ENCODE data around the gene CENPI.
"Not testable (repeated sequence)": the region's sequence is repeated elsewhere in the genome, so short reads cannot be mapped to it uniquely, and the experiment has no call there.

Gene CENPI, protein sequence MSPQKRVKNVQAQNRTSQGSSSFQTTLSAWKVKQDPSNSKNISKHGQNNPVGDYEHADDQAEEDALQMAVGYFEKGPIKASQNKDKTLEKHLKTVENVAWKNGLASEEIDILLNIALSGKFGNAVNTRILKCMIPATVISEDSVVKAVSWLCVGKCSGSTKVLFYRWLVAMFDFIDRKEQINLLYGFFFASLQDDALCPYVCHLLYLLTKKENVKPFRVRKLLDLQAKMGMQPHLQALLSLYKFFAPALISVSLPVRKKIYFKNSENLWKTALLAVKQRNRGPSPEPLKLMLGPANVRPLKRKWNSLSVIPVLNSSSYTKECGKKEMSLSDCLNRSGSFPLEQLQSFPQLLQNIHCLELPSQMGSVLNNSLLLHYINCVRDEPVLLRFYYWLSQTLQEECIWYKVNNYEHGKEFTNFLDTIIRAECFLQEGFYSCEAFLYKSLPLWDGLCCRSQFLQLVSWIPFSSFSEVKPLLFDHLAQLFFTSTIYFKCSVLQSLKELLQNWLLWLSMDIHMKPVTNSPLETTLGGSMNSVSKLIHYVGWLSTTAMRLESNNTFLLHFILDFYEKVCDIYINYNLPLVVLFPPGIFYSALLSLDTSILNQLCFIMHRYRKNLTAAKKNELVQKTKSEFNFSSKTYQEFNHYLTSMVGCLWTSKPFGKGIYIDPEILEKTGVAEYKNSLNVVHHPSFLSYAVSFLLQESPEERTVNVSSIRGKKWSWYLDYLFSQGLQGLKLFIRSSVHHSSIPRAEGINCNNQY

DNA sequence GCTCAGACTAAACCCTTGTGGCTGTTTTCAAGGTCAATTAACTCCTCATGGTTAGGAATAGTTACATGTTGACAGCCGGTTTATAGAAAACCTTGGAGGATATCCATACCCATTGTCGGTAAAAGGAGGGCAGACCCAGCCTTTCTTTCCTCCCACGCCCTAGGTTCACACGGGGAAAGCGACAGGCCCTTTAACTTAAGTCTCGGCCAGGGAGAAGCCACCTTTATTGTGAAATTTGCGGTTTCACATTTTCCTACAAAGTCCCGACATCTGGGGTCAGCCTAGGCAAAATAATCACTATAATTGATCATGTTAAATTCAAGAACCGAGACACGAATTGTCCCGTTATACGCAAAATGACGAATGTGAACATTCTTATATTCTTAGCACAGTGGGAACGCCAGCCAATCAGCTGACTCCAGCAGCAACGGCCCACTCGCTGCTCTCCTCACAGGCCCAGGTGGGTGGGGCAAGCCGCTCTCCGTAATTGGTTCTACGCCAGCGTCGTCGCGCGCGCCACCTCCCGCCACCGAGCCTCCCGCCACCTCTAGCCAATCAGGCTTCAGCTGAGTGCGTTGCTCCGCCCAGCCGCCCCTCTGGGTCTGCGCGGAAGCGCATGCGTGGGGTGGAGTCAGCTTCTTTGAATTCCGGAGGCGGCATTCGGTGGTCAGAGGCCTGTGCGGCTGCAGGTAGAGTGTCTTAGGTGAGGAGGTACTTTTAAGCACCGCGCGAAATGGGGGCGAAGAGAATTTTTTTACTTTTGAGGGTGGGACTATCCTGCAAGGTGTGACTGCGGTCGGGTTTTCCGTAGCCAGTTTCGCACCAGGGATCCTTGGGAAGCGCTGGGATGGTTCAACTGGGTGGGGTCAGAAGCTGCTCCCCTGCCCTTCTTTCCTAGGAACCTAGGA lies at the start of gene CENPI:
Gene CENPI (plus strand): TSS at position 659 of the 908 bp plus-strand sequence. CDS start 2,867 bp downstream, outside the sequence.
- H3K36me3 ChIP-seq, result peaks cover 3% of the 10 kb centered on the region
- H3K27ac ChIP-seq, result peak within 1 kb of the TSS; percentile 70
- DNase-seq, result peak; percentile 95
- TF ChIP-seq, protein P1, sequence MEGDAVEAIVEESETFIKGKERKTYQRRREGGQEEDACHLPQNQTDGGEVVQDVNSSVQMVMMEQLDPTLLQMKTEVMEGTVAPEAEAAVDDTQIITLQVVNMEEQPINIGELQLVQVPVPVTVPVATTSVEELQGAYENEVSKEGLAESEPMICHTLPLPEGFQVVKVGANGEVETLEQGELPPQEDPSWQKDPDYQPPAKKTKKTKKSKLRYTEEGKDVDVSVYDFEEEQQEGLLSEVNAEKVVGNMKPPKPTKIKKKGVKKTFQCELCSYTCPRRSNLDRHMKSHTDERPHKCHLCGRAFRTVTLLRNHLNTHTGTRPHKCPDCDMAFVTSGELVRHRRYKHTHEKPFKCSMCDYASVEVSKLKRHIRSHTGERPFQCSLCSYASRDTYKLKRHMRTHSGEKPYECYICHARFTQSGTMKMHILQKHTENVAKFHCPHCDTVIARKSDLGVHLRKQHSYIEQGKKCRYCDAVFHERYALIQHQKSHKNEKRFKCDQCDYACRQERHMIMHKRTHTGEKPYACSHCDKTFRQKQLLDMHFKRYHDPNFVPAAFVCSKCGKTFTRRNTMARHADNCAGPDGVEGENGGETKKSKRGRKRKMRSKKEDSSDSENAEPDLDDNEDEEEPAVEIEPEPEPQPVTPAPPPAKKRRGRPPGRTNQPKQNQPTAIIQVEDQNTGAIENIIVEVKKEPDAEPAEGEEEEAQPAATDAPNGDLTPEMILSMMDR (IDR thresholded peaks at IDR 0.05; ENCODE audit: low read depth, low read length), result no peak
- H3K9me3 ChIP-seq (ENCODE audit: severe bottlenecking), result no peaks in the 10 kb centered on the region
- H3K4me3 ChIP-seq (ENCODE audit: low read depth, low read length), result peak within 1 kb of the TSS; percentile 58
- H3K27me3 ChIP-seq (ENCODE audit: insufficient read depth, low read depth, severe bottlenecking), result no peaks in the 10 kb centered on the region

DNA sequence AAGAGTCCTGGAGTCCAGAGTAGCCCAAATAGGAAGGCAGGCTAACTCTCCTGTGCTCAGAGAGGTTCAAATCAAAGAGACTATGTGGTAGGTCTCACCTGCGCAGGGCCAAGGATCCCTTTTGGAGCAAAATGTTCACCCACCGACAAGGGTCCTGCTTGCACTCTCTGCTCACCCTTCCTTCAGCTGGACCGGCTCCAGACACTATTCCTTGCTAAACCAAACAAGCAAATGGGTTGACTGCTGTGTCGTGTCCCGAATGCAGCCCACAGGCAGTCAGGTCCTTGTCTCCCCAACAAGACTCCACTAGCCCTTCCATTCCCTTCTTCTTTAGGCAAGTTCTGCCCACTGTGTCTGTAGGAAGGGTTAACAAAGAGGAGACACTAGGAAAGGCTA lies 46.9 kb upstream of the CENPI start:
- H3K36me3 ChIP-seq, result no peaks in the 10 kb centered on the region
- TF ChIP-seq, protein P1 (IDR thresholded peaks at IDR 0.05; ENCODE audit: low read depth, low read length), result no peak
- H3K9me3 ChIP-seq (ENCODE audit: severe bottlenecking), result peaks cover 2% of the 10 kb centered on the region
- peaks cover 9% of the 10 kb centered on the region for H3K27me3 ChIP-seq (ENCODE audit: insufficient read depth, low read depth, severe bottlenecking)
- peak overlapping the region; percentile 56 for H3K4me3 ChIP-seq (ENCODE audit: low read depth, low read length)
- no peak for DNase-seq
- H3K27ac ChIP-seq, result peak overlapping the region; percentile 85

DNA sequence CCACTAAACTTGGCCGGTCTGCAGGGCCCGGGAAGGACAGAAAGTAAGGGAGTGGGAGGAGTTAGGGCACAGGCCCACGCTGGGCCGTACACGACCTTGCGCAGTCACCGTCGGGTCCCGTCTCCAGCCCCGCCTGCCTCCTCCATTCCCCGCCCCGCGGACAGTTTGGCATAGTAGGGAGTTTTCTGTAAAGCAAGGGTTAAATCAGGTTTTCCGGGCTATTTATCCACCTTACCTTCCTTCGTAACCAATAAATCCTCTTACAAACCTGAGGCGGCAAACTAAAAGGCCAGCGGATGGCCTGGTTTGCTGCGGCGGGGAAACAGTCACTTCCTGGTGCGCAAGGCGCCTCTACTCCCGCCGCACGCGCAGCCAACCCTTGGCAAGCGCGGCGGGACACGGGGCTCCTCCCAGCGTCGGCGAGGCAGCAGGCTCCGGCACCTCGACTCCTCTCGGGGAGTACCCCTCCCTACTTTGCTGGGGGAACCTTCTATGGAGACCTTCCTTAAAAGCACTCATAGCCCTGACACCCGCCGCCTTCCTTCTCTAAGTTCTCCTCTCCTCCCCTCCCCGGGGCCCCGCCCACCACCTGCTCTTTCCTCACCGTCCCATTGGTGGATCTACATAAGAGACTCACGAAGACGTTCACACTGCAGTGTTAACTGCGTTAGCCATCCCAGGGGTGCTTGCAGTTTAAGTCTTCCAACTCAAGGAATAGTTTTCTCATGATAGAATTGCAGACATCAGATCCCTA lies 46.3 kb upstream of the CENPI start, which contains the start of gene TRMT2B:
Gene TRMT2B (minus strand): TSS at position 563 of the 754 bp plus-strand sequence. CDS start 9,822 bp downstream, outside the sequence.
- peak within 1 kb of the TSS; percentile 56 for H3K4me3 ChIP-seq (ENCODE audit: low read depth, low read length)
- H3K27ac ChIP-seq, result peak within 1 kb of the TSS; percentile 85
- peak; percentile 78 for DNase-seq
- H3K36me3 ChIP-seq, result no peaks in the 10 kb centered on the region
- H3K27me3 ChIP-seq (ENCODE audit: insufficient read depth, low read depth, severe bottlenecking), result peaks cover 9% of the 10 kb centered on the region
- H3K9me3 ChIP-seq (ENCODE audit: severe bottlenecking), result peaks cover 2% of the 10 kb centered on the region
- TF ChIP-seq, protein P1 (IDR thresholded peaks at IDR 0.05; ENCODE audit: low read depth, low read length), result no peak

DNA sequence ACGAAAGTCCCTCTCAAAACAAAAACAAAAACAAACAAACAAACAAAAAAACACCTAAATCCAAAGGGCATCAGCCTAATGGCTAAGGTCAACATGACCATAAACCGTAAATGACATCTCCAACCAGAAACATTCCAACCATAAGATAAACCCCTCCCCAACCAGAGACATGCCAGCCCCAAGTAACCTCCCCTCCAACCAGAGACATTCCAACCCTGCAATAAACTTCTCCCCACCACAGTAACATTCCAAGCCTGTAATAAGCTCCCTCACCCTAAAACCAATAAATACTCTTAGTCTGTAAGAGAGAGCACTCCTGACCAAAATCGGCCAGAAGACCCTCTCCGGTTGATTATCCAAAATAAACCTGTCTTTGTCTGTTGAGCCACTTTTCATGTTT lies 41.5 kb upstream of the CENPI start:
- H3K27ac ChIP-seq; DNase-seq; H3K4me3 ChIP-seq (ENCODE audit: low read depth, low read length); H3K9me3 ChIP-seq (ENCODE audit: severe bottlenecking); H3K36me3 ChIP-seq; H3K27me3 ChIP-seq (ENCODE audit: insufficient read depth, low read depth, severe bottlenecking): not testable (repeated sequence)

DNA sequence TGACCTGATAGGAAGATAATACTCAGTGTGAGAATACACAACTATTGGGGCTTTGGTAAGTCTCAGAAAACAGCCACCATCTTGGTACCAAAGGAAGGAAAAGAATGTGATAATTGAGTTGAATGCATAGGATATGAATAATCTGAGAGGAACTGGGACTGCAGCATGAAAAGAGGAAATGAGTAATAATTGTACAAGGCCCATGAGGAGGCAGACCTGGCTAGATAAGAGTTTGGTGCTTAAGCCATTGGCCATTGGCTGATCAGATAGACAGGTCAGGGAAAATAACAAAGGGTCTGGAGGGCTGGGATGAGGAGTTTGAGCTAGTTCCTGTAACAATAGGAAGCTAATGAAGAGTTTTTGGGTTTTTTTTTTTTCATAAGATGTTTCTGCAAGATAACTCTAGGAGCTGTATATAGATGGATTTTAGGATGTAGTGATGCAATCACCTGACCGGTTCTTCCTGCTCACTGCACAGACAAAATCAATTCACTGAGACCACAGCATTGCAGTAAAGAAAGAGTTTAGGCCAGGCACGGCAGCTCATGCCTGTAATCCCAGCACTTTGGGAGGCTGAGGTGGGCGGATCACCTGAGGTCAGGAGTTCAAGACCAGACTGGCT lies 40.8 kb upstream of the CENPI start:
- Histone ChIP-seq H3K27me3 (ENCODE audit: insufficient read depth, low read depth, severe bottlenecking) (peaks cover 6% of the 10 kb centered on the region), H3K4me3 (ENCODE audit: low read depth, low read length) (no peak overlapping the region), H3K27ac (no peak overlapping the region), H3K9me3 (ENCODE audit: severe bottlenecking) (peaks cover under 1% of the 10 kb centered on the region), H3K36me3 (no peaks in the 10 kb centered on the region)
- DNase-seq, result no peak
- TF ChIP-seq, protein P1 (IDR thresholded peaks at IDR 0.05; ENCODE audit: low read depth, low read length), result no peak
